Measurements from ENCODE around the gene MYPN. TPM values are rescaled to one million over a fixed set of nuclear protein-coding genes. Genes with fewer than 3 reads are reported as not detected.

MYPN gene
- total and polyA plus RNA-seq, 2 donors from 2014 or later, result 0.06 TPM; not detected in 1

DNA sequence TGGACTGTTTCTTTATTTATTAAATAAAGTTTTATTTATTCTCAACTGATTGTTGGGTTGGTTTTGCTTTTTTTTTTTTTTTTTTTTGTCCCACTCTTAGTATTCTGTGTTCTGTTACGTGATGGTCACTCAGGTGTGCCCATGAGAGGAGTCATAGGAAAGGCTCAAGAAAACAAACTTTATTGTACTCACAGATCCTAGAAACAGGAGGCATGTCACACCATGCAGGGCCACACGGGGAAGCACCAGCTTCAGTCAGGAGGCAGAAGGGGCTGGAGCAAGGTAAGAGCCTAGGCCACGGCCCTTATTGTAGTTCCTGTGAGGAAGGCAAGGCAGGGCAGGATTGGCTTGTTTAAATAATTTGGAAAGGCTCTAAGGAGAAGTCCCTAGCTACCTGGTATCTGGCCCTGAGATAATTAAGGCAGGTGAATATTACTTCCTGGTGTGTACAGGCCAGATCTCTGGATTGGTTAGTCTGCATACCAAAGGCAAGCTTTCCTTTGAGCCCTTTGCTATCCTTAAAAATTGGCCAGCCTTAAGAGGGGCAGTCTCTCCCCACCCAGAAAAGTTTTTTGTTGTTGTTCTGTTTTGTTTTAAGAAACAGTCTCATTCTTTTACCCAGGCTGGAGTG is 114.4 kb downstream of the MYPN start:
- DNase-seq, result no peak
- Histone ChIP-seq H3K9me3 (ENCODE audit: control insufficient read depth in 2 of 3, insufficient read depth in 1 of 3, low read length in 3 of 3) (no peaks in the 10 kb centered on the region), H3K4me3 (ENCODE audit: low read length in 3 of 3) (no peak overlapping the region), H3K36me3 (ENCODE audit: control insufficient read depth in 2 of 3, insufficient read depth in 3 of 3, low read length in 3 of 3) (no peaks in the 10 kb centered on the region), H3K9ac (ENCODE audit: low read length in 3 of 3) (no peak overlapping the region), H3K27ac (ENCODE audit: low read depth in 2 of 2, low read length in 2 of 2) (no peak overlapping the region), H3K4me1 (ENCODE audit: control insufficient read depth in 2 of 3, insufficient read depth in 2 of 3, low read depth in 1 of 3, low read length in 3 of 3) (no peaks in the 10 kb centered on the region), H3K27me3 (ENCODE audit: control insufficient read depth, insufficient read depth, low read length) (no peaks in the 10 kb centered on the region)
- intact Hi-C loops (cut with DNase I), result no loop called here
- FAIRE-seq, result no peak
- no peak for TF ChIP-seq CTCF (IDR thresholded peaks at IDR 0.05; ENCODE audit: borderline replicate concordance, extremely low read depth, insufficient read depth)

- no peak for FAIRE-seq
- no peak for TF ChIP-seq CTCF (IDR thresholded peaks at IDR 0.05; ENCODE audit: borderline replicate concordance, extremely low read depth, insufficient read depth)
- H3K9me3 ChIP-seq (ENCODE audit: control insufficient read depth in 2 of 3, insufficient read depth in 1 of 3, low read length in 3 of 3), result no peaks in the 10 kb centered on the region
- intact Hi-C loops (cut with DNase I), result no loop called here
- H3K27ac ChIP-seq (ENCODE audit: low read depth in 2 of 2, low read length in 2 of 2), result no peak overlapping the region
- H3K27me3 ChIP-seq (ENCODE audit: control insufficient read depth, insufficient read depth, low read length), result no peaks in the 10 kb centered on the region
- H3K4me1 ChIP-seq (ENCODE audit: control insufficient read depth in 2 of 3, insufficient read depth in 2 of 3, low read depth in 1 of 3, low read length in 3 of 3), result no peaks in the 10 kb centered on the region
- H3K4me3 ChIP-seq (ENCODE audit: low read length in 3 of 3), result no peak overlapping the region
- H3K36me3 ChIP-seq (ENCODE audit: control insufficient read depth in 2 of 3, insufficient read depth in 3 of 3, low read length in 3 of 3), result no peaks in the 10 kb centered on the region
- DNase-seq, result no peak
- H3K9ac ChIP-seq (ENCODE audit: low read length in 3 of 3), result no peak overlapping the region
Observed at GRCh38 chr10:68224810-68225209, 115.5 kb downstream of the MYPN start.

DNA sequence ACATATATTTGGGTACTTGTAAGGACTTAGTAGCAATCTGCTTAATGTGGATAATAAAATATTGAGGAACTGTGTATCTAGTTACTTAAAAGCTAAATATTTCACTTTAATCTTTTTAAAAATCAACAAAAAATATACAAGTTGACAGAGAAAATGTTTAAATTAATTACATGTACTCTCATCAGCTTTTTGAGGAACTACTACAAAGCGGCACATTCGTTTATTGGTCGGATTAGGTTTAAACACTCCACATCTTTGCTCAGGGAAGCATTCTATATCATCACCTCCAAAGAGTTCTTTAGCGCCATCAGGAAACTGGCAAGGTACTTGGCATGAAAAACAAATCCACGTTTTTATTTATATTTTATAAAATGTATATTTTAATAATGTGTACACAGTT is 121.0 kb downstream of the MYPN start:
- no peak for DNase-seq
- FAIRE-seq, result no peak
- Histone ChIP-seq H3K9me3 (ENCODE audit: control insufficient read depth in 2 of 3, insufficient read depth in 1 of 3, low read length in 3 of 3) (no peaks in the 10 kb centered on the region), H3K27ac (ENCODE audit: low read depth in 2 of 2, low read length in 2 of 2) (no peak overlapping the region), H3K4me3 (ENCODE audit: low read length in 3 of 3) (no peak overlapping the region), H3K36me3 (ENCODE audit: control insufficient read depth in 2 of 3, insufficient read depth in 3 of 3, low read length in 3 of 3) (no peaks in the 10 kb centered on the region), H3K9ac (ENCODE audit: low read length in 3 of 3) (no peak overlapping the region), H3K27me3 (ENCODE audit: control insufficient read depth, insufficient read depth, low read length) (no peaks in the 10 kb centered on the region), H3K4me1 (ENCODE audit: control insufficient read depth in 2 of 3, insufficient read depth in 2 of 3, low read depth in 1 of 3, low read length in 3 of 3) (peaks cover 0 to 3% (median 0%) of the 10 kb centered on the region in 3 donors)
- intact Hi-C loops (cut with DNase I), result no loop called here
- TF ChIP-seq CTCF (IDR thresholded peaks at IDR 0.05; ENCODE audit: borderline replicate concordance, extremely low read depth, insufficient read depth), result no peak

All from kidney (tissue), 14 donors.